Mesodermal cell (in vitro differentiated cells): Measurements from ENCODE around the gene ANKHD1.

Experiments
- H3K27ac ChIP-seq: 2 replicates; pipeline ENCODE4 v1.7.0; 2013; ENCODE audit warnings: mild to moderate bottlenecking, low read depth, low read length, moderate library complexity; ENCODE audit not compliant: severe bottlenecking
- H3K36me3 ChIP-seq: 2 replicates; pipeline ENCODE4 v1.7.1; 2013; ENCODE audit warnings: mild to moderate bottlenecking, low read length, moderate library complexity; ENCODE audit not compliant: control insufficient read depth, insufficient read depth
- H3K4me1 ChIP-seq: one replicate; pipeline ENCODE4 v1.7.1; 2013; ENCODE audit warnings: mild to moderate bottlenecking, low read length; ENCODE audit not compliant: insufficient read depth, control insufficient read depth, poor library complexity, severe bottlenecking
- H3K4me3 ChIP-seq: 2 replicates; pipeline ENCODE4 v1.7.0; 2013; ENCODE audit warnings: low read length, control low read depth, mild to moderate bottlenecking; ENCODE audit not compliant: insufficient read depth, poor library complexity, severe bottlenecking; ENCODE audit errors: extremely low read depth
- H3K9me3 ChIP-seq: 2 replicates; pipeline ENCODE4 v1.7.1; 2013; ENCODE audit warnings: mild to moderate bottlenecking, low read length, moderate library complexity; ENCODE audit not compliant: control insufficient read depth
- WGBS, 2 experiments: methylation state at CpG; one replicate each; pipeline ENCODE4 v1.1.5; 2013; ENCODE audit warnings: missing lambda C conversion rate in 2 of 2; ENCODE audit not compliant: insufficient coverage in 2 of 2; 5-methylcytosine and 5-hydroxymethylcytosine counted together

ANKHD1 gene

DNA sequence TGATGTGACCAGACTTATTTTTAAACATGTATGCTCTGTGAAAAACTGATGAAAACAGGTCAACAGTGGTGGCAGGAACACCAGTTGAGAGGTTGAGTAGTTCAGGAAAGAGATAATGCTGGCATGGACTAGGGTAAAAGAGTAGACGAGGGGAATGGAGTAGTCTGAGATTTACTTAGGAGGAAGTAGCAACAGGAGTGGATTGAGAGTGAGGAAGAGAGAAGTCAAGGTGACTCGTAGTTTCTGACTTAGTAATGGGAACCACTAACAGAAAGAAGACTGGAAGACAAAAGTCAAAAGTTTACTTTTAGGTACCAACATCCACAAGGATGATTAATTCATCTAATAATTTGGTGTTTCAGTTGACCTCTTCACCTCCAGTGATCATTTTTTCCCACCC is 152.0 kb downstream of the ANKHD1 start:
- H3K36me3 ChIP-seq = peaks cover 76% of the 10 kb centered on the region
- no peaks in the 10 kb centered on the region for H3K9me3 ChIP-seq
- no peak overlapping the region for H3K27ac ChIP-seq
- no peak overlapping the region for H3K4me3 ChIP-seq
- WGBS, 2 experiments = 89 to 98% methylated on average over 2 of the region's 2 CpGs
- H3K4me1 ChIP-seq = peaks cover 15% of the 10 kb centered on the region

DNA sequence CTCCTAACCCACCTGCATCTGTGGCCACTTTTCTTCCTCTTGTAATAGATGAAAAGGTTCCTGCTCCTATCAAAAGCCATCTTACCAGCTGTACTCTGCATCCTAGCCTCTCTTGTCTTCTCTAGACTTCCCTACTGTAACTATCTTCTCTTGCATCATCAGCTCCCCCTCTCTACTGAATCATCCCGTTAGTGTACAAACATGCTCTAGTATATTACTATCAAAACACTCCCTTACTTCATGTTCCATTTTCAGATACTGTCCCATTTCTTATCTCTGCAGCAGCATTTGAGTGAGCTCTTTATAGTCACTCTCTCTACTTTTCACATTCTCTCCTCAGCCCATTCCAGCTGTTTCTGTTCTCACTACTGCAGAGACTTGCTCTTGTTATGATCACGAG is 152.8 kb downstream of the ANKHD1 start:
- peaks cover 69% of the 10 kb centered on the region for H3K36me3 ChIP-seq
- H3K9me3 ChIP-seq = no peaks in the 10 kb centered on the region
- H3K4me3 ChIP-seq = no peak overlapping the region
- no peak overlapping the region for H3K27ac ChIP-seq
- H3K4me1 ChIP-seq = peaks cover 15% of the 10 kb centered on the region
- 91 to 94% methylated on average over 1 to 2 of the region's 2 CpGs for WGBS, 2 experiments

DNA sequence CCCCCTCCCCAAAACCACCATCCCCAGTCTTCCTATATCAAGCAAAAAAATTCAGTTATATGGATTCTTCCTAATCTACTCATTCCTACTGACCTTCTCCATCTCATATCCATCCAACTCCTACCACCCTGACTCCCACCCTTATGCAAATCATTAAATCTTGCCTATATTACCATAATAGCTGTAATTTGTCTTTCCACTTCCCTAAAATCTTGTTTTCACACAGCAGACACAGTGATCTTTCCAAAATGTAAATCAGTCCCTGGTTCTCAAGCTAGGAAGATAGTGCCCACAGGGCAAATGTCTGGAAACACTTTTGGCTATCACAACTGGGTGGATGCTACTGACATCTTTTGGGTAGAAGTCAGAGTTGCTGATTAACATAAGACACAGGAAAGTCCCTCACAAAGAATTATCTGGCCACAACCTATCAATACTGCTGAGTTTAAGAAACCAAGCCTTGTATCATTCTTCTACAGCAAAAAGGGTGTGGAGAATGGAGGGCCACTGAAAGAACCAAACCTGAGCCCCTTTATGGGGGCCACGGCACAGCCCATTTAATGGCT is 154.2 kb downstream of the ANKHD1 start:
- no peak overlapping the region for H3K27ac ChIP-seq
- no peaks in the 10 kb centered on the region for H3K9me3 ChIP-seq
- H3K4me3 ChIP-seq = peak overlapping the region; percentile 82
- 75% methylated on average over 1 of the region's 1 CpG; no CpG with 5 or more reads in 1 of the 2 experiments for WGBS, 2 experiments
- H3K4me1 ChIP-seq = peaks cover 15% of the 10 kb centered on the region
- H3K36me3 ChIP-seq = peaks cover 60% of the 10 kb centered on the region

DNA sequence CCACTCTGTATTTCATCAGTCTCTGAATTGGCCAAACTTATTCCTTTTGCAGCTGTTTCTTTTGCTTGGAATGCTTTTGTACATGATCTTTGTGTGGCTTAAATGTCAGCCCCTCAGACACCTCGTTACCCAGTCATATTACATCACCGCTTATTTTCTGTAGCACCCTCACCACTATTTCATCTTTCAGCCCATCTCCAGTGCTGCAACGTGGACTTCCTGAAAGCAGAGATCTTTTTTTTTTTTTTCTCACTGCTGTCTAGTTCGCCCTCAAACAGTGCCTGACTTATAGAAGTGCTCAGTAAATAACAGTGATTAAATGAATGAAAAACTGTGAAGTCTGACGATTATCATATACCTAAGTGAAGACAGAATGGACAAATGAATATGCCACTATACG is 154.8 kb downstream of the ANKHD1 start:
- peaks cover 15% of the 10 kb centered on the region for H3K4me1 ChIP-seq
- no peak overlapping the region for H3K27ac ChIP-seq
- H3K4me3 ChIP-seq = peak overlapping the region; percentile 82
- 10 to 13% methylated on average over 2 to 3 of the region's 6 CpGs for WGBS, 2 experiments
- H3K9me3 ChIP-seq = no peaks in the 10 kb centered on the region
- H3K36me3 ChIP-seq = peaks cover 54% of the 10 kb centered on the region

DNA sequence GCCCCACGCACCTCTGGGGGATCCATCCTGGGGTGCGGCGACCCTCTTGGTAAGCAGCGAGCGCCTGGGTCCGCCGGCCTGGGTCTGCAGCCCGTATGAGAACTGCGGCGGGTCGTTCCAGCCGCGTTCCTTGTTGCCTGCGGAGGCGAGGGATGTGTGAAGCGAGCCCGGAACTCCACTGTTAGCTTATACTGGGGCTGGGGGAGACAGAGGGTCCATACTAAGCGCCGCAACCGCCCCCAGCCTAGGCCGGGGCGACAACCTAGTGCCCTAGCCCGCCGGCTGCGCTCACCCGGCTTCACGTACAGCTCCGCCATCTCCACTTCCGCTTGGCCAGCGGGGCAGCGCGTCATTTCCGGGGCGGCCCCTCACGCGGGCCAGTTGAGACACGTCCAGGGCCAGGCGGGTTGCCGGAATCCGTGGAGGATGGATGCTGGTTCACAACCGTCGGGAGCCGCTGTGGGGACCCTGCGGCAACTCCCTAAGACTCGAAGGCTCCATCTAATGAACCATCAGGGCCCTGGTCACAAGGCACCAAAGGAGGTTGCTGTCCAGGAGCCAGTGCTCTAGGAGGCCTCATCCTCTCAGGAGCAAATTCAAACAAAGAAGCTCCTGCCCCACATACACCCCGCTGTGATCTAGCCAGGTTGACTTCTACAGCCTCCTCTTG is 155.6 kb downstream of the ANKHD1 start, which contains the start of gene SRA1:
TSS of gene SRA1 (minus strand) at position 338 of the 670 bp plus-strand sequence. CDS start at position 317, 21 bp downstream.
- peaks cover 49% of the 10 kb centered on the region for H3K36me3 ChIP-seq
- no peaks in the 10 kb centered on the region for H3K9me3 ChIP-seq
- H3K27ac ChIP-seq = peak within 1 kb of the TSS; percentile 84
- H3K4me3 ChIP-seq = peak within 1 kb of the TSS; percentile 82
- peaks cover 15% of the 10 kb centered on the region for H3K4me1 ChIP-seq
- 1 to 3% methylated on average over 30 to 36 of the region's 46 CpGs for WGBS, 2 experiments

DNA sequence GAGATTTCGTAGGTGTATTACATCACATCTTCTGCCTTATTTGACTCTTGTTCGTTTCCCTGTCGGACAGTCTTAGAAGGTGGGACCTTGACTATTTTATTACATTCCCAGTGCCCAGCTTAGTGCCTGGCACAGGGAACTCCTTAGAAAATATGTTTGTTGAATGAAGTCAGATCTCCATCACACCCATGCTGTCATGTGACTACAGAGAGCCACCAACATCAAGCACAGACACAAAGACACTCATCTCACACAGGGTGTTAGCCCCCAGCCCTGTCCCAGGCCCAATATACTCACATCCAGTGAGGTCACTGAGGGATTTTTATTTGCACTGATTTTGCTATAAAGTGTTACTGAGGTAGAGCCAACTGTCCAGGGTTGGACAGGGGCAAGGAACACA is 156.3 kb downstream of the ANKHD1 start:
- peaks cover 15% of the 10 kb centered on the region for H3K4me1 ChIP-seq
- H3K9me3 ChIP-seq = no peaks in the 10 kb centered on the region
- peaks cover 45% of the 10 kb centered on the region for H3K36me3 ChIP-seq
- peak overlapping the region; percentile 82 for H3K4me3 ChIP-seq
- 100% methylated on average over 1 to 3 of the region's 3 CpGs for WGBS, 2 experiments
- H3K27ac ChIP-seq = peak overlapping the region; percentile 84

DNA sequence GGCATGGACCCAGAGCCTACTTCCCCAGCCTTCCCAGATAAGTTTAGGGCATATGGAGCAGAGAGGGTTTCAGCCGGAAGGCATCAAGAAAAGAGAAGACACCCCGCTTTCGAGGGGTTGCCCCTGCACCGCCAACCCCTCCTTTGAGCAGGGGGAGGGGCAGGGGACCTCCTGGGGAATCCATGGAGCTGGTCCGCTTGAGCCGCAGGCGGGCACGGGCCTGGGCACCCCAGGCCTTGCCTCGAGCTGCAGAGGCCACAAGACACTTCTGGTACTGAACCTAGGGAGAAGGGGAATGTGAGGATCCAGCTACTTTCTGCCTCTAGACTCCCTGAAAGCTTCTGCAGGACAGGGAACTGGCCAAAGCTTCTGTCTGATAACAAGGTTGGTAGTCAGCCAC is 156.9 kb downstream of the ANKHD1 start:
- WGBS, 2 experiments = 95 to 98% methylated on average over 6 to 8 of the region's 9 CpGs
- no peak overlapping the region for H3K4me3 ChIP-seq

DNA sequence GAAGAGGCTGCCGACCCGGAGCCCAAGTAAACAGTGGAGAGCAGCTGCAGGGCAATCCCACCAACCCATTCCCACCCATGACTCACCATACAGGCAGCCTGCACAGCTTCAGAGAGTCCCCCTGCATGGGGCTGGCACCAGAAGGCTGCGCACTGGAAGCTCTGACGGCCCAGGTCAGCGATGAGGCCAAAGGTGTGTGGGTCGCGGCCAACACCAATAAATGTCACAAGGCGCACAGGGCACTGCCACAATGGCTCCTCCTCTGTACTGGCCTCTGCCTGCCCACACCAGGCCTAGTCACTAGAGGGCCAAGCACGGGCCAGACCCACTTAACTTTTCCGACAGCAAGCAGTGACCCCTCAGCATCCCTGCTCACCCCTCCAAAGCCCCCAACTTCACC is 158.6 kb downstream of the ANKHD1 start:
- H3K9me3 ChIP-seq = no peaks in the 10 kb centered on the region

More for the DNA sequence above, 156.9 kb downstream of the ANKHD1 start:
- H3K27ac ChIP-seq = no peak overlapping the region
- no peaks in the 10 kb centered on the region for H3K9me3 ChIP-seq
- peaks cover 39% of the 10 kb centered on the region for H3K36me3 ChIP-seq
- H3K4me1 ChIP-seq = peaks cover 13% of the 10 kb centered on the region

DNA sequence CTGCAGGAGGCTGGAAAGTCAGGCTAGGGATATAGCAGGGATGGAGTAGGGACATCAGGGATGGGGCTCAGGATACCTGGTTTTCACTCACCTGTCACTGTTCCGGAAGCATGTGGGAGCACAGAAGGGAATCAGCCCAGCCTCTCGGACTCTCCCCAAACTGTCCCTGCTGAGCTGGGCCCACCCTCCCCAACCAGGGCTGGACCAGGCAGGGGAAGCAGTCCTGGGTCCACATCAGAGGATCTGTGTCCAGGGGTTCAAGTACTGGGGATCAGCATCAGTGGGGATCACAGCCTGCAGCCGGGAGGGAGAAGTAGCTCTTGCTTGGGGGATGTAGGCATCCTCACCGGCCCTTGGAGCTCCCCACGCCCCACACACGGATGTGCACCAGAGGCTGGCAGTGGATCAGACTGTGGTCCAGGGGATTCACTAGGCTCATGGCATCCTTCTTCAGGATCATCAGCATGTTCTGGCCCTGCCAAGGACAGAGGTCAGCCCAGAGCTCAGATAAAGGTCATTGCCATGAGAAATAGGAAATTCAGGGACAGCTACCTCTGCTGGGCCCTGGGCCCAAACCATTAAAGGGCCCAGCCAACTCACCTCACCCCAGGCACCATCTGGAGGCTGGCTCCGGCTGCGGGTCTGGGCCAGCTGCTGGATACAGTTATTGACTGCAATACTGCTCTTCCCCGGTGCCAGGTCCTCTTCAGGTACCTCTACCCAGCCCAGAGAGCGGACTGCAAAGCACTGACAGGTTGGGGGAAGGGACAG is 160.3 kb downstream of the ANKHD1 start:
- H3K4me1 ChIP-seq = peaks cover 12% of the 10 kb centered on the region
- no peaks in the 10 kb centered on the region for H3K9me3 ChIP-seq
- no peak overlapping the region for H3K27ac ChIP-seq
- peaks cover 31% of the 10 kb centered on the region for H3K36me3 ChIP-seq
- no peak overlapping the region for H3K4me3 ChIP-seq
- WGBS, 2 experiments = 89 to 100% methylated on average over 7 to 8 of the region's 10 CpGs

More for the DNA sequence above, 158.6 kb downstream of the ANKHD1 start:
- Histone ChIP-seq H3K4me1 (peaks cover 14% of the 10 kb centered on the region), H3K36me3 (peaks cover 26% of the 10 kb centered on the region), H3K4me3 (no peak overlapping the region), H3K27ac (no peak overlapping the region)
- 93 to 94% methylated on average over 7 to 10 of the region's 10 CpGs for WGBS, 2 experiments

DNA sequence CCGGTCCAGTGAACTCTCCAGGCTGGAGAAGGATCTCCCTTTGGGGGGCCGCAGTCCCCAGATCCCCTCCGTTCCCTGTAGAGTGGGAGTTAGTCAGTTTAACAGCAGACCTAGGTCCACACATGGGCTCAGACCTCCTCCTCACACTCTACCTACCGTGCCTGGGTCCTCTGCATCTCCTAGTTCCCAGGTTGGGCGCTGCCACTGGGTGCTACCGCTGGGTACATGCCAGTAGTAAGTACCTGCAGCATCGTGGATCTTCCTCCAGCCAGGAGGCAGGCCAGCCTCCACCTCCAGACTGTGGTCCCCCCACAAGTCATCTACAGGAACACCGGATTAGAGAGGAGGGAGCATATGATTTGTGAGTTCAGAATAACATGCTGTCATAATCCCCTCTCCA is 162.0 kb downstream of the ANKHD1 start:
- H3K36me3 ChIP-seq = peaks cover 36% of the 10 kb centered on the region
- peak overlapping the region; percentile 72 for H3K4me3 ChIP-seq
- no peak overlapping the region for H3K27ac ChIP-seq
- WGBS, 2 experiments = 92 to 97% methylated on average over 4 of the region's 8 CpGs
- H3K9me3 ChIP-seq = no peaks in the 10 kb centered on the region
- peaks cover 12% of the 10 kb centered on the region for H3K4me1 ChIP-seq
